GM21723 (cell line): ENCODE measurements around the gene CHAC1.

Experiments used
- ATAC-seq: cut with Tn5 transposase; IDR thresholded peaks from one replicate; pipeline ENCODE4 v1.9.1; 2021; ENCODE audit warnings: mild to moderate bottlenecking, moderate library complexity; ENCODE audit not compliant: unreplicated experiment

CHAC1 gene

DNA sequence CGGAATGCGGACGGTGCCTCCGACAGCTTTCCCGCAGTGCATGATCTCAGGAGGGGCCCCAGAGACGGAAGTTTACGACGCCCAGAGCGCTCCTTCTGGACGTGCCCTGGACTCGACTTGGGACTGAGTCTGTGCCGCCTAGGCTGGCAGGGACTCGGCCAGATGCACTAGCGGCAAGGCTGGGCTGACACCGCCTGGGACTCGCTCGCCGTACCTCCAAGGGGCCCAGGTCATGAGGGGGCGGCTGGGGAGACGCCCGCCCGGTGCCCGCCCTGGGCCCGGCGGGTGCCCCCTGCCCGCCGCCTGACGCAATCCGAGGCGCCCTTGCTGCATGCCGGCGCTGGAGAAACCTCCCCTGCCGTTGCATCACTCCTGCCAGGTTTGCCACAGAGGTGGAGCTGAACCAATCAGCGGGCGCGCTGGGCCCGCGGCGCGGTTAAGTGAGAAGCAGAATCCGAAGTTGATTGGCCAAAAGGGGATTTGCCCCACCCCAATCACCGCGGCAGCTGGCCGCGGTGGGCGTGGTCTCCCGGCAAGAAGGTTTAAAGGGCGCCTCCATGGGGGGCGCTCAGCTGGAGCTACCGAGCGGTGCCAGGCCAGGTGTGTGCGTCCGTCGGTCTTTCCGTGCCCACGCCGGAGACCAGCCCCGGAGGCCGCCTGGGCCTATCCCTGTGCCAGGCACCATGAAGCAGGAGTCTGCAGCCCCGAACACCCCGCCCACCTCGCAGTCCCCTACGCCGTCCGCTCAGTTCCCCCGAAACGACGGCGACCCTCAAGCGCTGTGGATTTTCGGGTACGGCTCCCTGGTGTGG is at the start of gene CHAC1:
Gene CHAC1, plus strand, starts transcription at position 571 of the 812 bp plus-strand sequence. Its CDS starts 113 bp downstream, at position 684.
- ATAC-seq = peak; percentile 89

- ATAC-seq = no peak
These were observed 48.6 kb upstream of the CHAC1 start for GRCh38 chr15:40904552-40905201.

- peak; percentile 66 for ATAC-seq
These were observed 46.9 kb upstream of the CHAC1 start for GRCh38 chr15:40906091-40906990.

- no peak for ATAC-seq
These were observed 46.1 kb upstream of the CHAC1 start for GRCh38 chr15:40906991-40907802.

DNA sequence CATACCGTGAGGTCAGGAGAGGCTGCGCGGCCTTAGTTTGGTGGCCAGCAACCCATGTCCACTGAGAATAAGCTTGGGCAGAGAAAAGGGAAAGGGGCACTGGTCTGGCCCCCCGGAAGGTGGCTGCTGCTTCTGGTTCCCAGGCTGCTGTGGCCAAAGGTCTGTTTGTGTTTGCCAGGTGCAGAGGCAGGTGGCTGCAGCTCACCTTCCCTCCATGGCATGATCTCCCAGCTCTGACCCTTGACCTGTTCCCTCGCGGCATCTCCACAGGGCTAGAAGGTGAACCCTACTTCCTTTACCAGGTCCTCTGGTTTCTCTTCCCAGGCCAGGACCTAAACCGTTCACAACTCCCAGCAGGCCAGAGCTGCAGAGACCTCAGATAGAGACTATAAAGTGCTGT is 45.2 kb upstream of the CHAC1 start:
- no peak for ATAC-seq

DNA sequence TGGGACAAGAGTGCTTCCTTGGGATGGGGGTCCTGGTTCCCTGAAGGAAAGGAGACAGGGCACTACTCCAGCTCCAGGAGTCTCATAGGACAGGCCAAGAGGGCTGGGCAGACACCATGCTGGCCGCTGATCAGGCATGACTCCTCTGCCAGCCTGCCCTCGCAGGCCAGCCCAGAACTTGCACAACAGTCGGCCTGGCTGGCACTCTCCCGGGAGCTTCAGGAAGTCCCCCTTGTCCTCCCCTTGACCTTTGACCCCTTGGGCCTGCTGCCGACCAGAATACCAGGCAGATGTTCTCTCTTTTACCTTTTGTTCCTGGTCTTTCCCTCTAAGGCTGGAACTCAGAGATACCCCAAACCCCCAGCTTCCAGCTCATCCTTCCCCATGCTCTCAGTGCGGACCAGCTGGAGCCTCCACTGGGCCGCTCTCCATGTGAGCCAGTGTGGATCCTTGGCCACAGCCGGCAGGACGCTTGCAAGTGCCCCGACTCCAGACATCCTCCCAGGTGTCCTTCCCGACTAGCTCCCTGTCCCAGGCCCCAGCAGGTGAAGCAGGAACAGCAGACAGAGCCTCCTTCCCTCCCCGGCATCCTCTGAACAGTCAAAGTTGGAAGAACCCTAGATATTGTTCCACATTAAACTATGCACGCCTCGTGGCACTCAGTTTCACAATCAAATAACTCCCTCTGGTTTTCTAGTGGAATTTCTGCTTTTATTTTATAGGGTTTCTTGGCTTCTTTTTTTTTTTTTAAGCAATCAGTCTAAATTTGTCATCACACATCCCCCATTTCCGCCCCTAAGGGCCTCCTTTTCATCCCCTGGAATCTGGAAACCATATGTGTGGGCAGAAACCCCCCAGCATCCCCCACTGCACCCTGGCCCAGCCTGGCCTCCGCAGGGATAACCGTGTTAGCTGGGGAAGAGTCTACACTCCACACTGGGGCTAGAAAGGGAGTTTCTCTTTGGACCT is 43.3 kb upstream of the CHAC1 start:
- no peak for ATAC-seq

DNA sequence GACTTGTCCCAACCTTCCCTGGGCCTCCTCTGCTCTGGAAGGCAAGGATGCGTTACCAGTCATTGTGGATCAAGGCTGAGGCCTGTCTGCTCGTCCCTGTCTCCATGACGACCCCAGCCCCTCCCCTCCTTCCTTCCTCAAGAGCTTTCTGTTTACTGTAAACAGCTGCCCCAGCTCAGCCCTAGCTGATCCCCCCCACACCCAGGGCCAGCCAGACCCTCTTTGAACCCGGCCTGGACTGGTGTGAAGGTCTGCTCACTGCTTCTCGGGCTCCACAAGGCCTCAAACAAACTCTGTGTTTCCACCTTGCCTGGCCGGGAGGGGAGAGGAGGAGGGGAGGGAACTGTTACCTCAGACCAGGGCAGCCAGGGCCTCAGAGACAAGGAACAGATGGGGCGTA is 42.1 kb upstream of the CHAC1 start:
- ATAC-seq = no peak

DNA sequence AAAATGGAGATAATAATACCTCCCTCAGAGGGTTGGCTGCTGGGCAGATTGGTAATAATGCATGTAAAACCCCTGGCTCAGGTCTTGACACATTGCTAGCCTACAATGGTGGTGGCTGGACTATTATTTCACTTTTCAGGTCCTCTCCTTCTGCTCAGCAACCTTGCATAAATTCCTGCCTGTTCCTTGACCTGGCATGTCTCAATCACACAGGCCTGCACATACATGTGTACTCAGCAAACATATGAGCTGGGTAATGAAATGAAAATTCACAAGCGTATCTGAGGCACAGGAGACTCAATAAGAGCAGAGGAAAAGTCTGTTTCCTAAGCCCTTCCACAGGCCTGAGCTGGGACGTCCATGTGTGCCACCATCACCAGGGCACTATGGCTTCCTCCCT is 41.6 kb upstream of the CHAC1 start:
- no peak for ATAC-seq

- no peak for ATAC-seq
These were observed 40.8 kb upstream of the CHAC1 start for GRCh38 chr15:40912478-40912877.

DNA sequence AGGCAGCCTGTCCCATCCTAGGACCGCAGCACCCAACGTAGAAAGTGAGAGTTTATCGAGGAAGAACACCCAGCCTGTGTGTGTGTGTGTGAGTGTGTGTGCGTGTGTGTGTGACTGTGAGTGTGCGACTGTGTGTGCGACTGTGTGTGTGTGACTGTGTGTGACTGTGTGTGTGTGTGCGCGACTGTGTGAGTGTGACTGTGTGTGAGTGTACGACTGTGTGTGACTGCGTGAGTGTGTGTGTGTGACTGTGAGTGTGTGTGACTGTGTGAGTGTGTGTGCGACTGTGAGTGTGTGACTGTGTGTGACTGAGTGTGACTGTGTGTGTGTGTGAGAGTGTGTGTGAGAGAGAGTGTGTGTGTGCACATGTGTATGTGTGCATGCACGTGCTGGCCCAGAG is 39.3 kb upstream of the CHAC1 start:
- no peak for ATAC-seq

- no peak for ATAC-seq
These were observed 38.8 kb upstream of the CHAC1 start for GRCh38 chr15:40914486-40914885.

- no peak for ATAC-seq
These were observed 38.1 kb upstream of the CHAC1 start for GRCh38 chr15:40915116-40915661.

DNA sequence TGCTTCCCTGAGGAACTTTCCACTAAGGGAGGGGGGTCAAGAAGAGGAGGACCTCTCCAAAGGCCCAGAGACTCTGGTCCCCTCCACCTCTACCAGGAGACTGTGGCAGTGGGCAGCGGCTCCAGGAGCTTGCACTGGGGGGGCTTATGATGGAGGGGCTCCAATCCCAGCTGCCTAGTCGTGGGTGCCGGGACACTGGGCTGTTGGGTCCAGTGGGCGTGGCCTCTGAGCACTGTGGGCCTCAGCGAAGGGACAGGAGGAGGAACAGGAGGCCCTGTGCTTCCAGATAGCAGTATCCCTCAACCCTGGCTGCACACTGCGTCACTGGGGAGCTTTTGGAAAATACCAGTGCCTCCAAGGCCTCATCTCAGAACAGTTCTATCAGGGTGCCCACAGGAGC is 37.6 kb upstream of the CHAC1 start:
- no peak for ATAC-seq

GRCh38 chr15:40917585-40917984 is 35.7 kb upstream of the CHAC1 start:
- no peak for ATAC-seq

DNA sequence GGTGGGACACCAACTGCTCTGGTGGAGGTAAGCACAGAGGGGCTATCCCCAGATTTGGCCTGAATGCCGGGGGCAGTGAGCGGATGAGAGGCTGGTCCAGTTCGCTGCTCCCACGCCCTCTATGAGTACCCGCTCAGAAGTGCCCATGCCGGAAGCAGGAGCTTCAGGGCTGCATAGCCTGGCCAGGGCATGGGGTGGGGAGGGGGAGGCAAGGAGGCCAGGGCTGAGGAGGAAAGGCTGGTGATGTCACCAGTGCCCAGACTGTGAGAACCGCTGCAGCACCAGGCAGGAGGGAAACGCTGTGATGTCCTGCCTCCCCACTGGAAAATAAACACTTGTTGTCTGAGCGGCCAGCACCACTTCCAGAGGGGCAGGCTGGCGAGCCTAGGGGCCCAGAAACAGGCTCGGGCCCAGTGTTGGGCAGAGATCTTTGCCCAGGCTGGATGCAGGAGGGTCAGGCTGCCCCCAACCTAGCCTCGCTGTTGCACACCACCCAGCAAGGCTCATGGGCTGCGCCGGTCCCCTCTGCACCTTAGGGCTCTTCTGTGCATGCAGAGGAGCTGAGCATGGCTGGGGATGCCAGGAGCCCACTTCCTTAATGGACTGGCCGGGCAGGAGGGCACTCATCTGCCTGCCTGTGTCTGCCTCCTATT is 35.0 kb upstream of the CHAC1 start:
- ATAC-seq = no peak

GRCh38 chr15:40918799-40919392 is 34.4 kb upstream of the CHAC1 start:
- ATAC-seq = no peak

GRCh38 chr15:40921949-40922607 is 31.2 kb upstream of the CHAC1 start:
- no peak for ATAC-seq

- no peak for ATAC-seq
These were observed 30.7 kb upstream of the CHAC1 start for GRCh38 chr15:40922608-40923005.
